A549 (cell line): ENCODE data around the gene PRLHR.
"Not testable (repeated sequence)": the region's sequence is repeated elsewhere in the genome, so short reads cannot be mapped to it uniquely, and the experiment has no call there.

ENCODE experiments used
- EP300 ChIP-seq, 2 experiments: fragments of >200 bp; sonication (Bioruptor Twin); formaldehyde crosslinking; IDR thresholded peaks; 2 replicates in 1 of 2; 3 replicates in 1 of 2; pipeline ENCODE4 v1.6.1; 2016 to 2017
- ESRRA ChIP-seq: fragments of 150-350 bp; IDR thresholded peaks from 2 replicates; pipeline ENCODE4 v1.6.1; 2014; ENCODE audit warnings: mild to moderate bottlenecking, low read length, borderline replicate concordance
- HOXA7 ChIP-seq: fragments of 250-450 bp; sonication (Bioruptor Pico); IDR thresholded peaks from 2 replicates; pipeline ENCODE4 v1.5.0; 2020; ENCODE audit warnings: mild to moderate bottlenecking, moderate library complexity
- JUNB ChIP-seq: fragments of >200 bp; sonication (Bioruptor Twin); formaldehyde crosslinking; IDR thresholded peaks from 2 replicates; pipeline ENCODE4 v1.6.1; 2016
- KDM1A ChIP-seq: fragments of 200-600 bp; sonication (generic); IDR thresholded peaks from 2 replicates; pipeline ENCODE4 v1.6.1; 2016; ENCODE audit warnings: low read depth, mild to moderate bottlenecking
- POLR2A ChIP-seq: IDR thresholded peaks from 2 replicates; pipeline ENCODE4 v1.6.1; 2012; ENCODE audit warnings: mild to moderate bottlenecking, low read length
- POLR2AphosphoS2 ChIP-seq: conservative IDR thresholded peaks from 2 replicates; pipeline ENCODE4 v1.6.1; 2012; ENCODE audit warnings: low read length, improper control_type of control experiment, inconsistent platforms
- REST ChIP-seq: fragments of 200-600 bp; sonication (generic); IDR thresholded peaks from 2 replicates; pipeline ENCODE4 v1.6.1; 2016; ENCODE audit warnings: antibody characterized with exemption, mild to moderate bottlenecking, moderate library complexity
- SMC3 ChIP-seq: fragments of >200 bp; sonication (Bioruptor Twin); formaldehyde crosslinking; IDR thresholded peaks from 3 replicates; pipeline ENCODE4 v1.6.1; 2018; ENCODE audit warnings: inconsistent platforms
- TF ChIP-seq, protein P1 (sequence below): fragments of >200 bp; sonication (Bioruptor Twin); formaldehyde crosslinking; IDR thresholded peaks from 3 replicates; pipeline ENCODE4 v1.5.1; 2016
- TF ChIP-seq, protein P2 (sequence below): fragments of 250-450 bp; sonication (Bioruptor Pico); IDR thresholded peaks from 2 replicates; pipeline ENCODE4 v1.5.0; 2021; ENCODE audit warnings: mild to moderate bottlenecking, moderate library complexity, borderline replicate concordance
- TF ChIP-seq, protein P3 (sequence below): IDR thresholded peaks from 2 replicates; pipeline ENCODE4 v1.6.1; 2012

DNA sequence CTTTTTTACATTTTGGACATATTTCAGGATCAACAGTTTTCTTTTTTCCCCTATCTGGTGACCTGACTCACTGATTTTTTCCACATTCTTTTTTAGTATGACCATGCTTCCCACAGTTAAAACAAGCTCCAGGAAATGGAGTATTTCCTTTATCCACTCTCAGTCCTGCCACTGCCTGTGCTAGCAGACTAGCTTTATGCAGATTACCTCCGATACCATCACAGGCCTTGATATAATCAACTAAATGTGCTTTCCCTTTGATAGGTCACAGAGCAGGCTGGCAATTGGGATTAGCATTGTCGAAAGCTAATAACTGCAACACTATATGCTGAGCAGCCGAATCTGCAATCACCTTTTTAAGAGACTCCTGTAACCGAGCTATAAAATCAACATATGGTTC, 18.4 kb upstream of the PRLHR start:
- TF ChIP-seq POLR2A; REST; EP300 (IDR thresholded peaks at IDR 0.05); KDM1A; HOXA7 (CRISPR knock-in tag); JUNB; POLR2AphosphoS2; ESRRA; SMC3: not testable (repeated sequence)
- TF ChIP-seq, protein P1, sequence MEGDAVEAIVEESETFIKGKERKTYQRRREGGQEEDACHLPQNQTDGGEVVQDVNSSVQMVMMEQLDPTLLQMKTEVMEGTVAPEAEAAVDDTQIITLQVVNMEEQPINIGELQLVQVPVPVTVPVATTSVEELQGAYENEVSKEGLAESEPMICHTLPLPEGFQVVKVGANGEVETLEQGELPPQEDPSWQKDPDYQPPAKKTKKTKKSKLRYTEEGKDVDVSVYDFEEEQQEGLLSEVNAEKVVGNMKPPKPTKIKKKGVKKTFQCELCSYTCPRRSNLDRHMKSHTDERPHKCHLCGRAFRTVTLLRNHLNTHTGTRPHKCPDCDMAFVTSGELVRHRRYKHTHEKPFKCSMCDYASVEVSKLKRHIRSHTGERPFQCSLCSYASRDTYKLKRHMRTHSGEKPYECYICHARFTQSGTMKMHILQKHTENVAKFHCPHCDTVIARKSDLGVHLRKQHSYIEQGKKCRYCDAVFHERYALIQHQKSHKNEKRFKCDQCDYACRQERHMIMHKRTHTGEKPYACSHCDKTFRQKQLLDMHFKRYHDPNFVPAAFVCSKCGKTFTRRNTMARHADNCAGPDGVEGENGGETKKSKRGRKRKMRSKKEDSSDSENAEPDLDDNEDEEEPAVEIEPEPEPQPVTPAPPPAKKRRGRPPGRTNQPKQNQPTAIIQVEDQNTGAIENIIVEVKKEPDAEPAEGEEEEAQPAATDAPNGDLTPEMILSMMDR, result not testable (repeated sequence)
- TF ChIP-seq, protein P2, sequence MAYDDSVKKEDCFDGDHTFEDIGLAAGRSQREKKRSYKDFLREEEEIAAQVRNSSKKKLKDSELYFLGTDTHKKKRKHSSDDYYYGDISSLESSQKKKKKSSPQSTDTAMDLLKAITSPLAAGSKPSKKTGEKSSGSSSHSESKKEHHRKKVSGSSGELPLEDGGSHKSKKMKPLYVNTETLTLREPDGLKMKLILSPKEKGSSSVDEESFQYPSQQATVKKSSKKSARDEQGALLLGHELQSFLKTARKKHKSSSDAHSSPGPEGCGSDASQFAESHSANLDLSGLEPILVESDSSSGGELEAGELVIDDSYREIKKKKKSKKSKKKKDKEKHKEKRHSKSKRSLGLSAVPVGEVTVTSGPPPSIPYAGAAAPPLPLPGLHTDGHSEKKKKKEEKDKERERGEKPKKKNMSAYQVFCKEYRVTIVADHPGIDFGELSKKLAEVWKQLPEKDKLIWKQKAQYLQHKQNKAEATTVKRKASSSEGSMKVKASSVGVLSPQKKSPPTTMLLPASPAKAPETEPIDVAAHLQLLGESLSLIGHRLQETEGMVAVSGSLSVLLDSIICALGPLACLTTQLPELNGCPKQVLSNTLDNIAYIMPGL (CRISPR knock-in tag), result not testable (repeated sequence)
- TF ChIP-seq, protein P3, sequence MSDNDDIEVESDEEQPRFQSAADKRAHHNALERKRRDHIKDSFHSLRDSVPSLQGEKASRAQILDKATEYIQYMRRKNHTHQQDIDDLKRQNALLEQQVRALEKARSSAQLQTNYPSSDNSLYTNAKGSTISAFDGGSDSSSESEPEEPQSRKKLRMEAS, result not testable (repeated sequence)
